DOHH2 (cell line): ENCODE measurements around the gene COL4A2.

ENCODE experiments used
- CTCF ChIP-seq: fragments of 200-600 bp; sonication (generic); IDR thresholded peaks from one replicate; pipeline ENCODE4 v1.5.1; 2014; ENCODE audit warnings: antibody characterized with exemption, mild to moderate bottlenecking, low read depth, low read length; ENCODE audit not compliant: poor library complexity, severe bottlenecking
- EZH2phosphoT487 ChIP-seq: fragments of 200-600 bp; sonication (generic); IDR thresholded peaks from 2 replicates; pipeline ENCODE4 v1.6.1; 2017; ENCODE audit warnings: borderline replicate concordance, mild to moderate bottlenecking, antibody characterized with exemption, low read length, moderate library complexity, mixed read lengths

- TF ChIP-seq CTCF (no peak), EZH2phosphoT487 (no peak)
Measured at GRCh38 chr13:110492679-110493593, 185.9 kb downstream of the COL4A2 start.
